Mucosa of descending colon (tissue), 3 donors: Measurements from ENCODE around the gene RELL2. TPM values are rescaled to one million over a fixed set of nuclear protein-coding genes. Genes with fewer than 3 reads are reported as not detected.

Experiments used
- ATAC-seq: fragments of 200-7000 bp; cut with Tn5 transposase; one replicate; pipeline ENCODE4 v1.9.1; 2020; ENCODE audit warnings: mild to moderate bottlenecking, moderate library complexity
- DNase-seq, 3 donors: peaks; one replicate each; pipeline ENCODE4 v3.0.0-alpha.2; 2020
- H3K36me3 ChIP-seq: fragments of 200-600 bp; one replicate; pipeline ENCODE4 v1.8.0; 2021; ENCODE audit warnings: low read depth, mild to moderate bottlenecking
- H3K4me1 ChIP-seq: fragments of 200-600 bp; one replicate; pipeline ENCODE4 v1.8.0; 2021; ENCODE audit warnings: low read depth, mild to moderate bottlenecking
- H3K4me3 ChIP-seq: fragments of 200-600 bp; one replicate; pipeline ENCODE4 v1.8.0; 2021; ENCODE audit warnings: mild to moderate bottlenecking
- H3K9me3 ChIP-seq: fragments of 200-600 bp; one replicate; pipeline ENCODE4 v1.8.0; 2021; ENCODE audit warnings: mild to moderate bottlenecking
- CTCF ChIP-seq: fragments of 200-600 bp; IDR thresholded peaks from one replicate; pipeline ENCODE4 v1.8.0; 2022; ENCODE audit warnings: antibody characterized with exemption, mild to moderate bottlenecking
- intact Hi-C, 2 donors: fragments of 100-400 bp; cut with DNase I in 1 of 2; cut with micrococcal nuclease in 1 of 2; formaldehyde crosslinking; loops; one replicate each; pipeline versions ENCODE4 v1.11.0 to v1.11.1; 2022; cut with DNase I, micrococcal nuclease
- total RNA-seq, 3 donors: library from RNA; stranded (reverse); fragmentation: NEBNext Ultra II Directional in 2 of 3; extraction: Animal tissue kit (Norgen Biotek cat#: 25700) in 2 of 3; gene quantifications; one replicate each; pipeline versions ENCODE4 v1.2.1 to v1.2.4, GENCODE V29; 2021 to 2023
- donor health status: DM: no; HTN: no; CAD: no; lungs with moderate emphysema.
- donor health status: DM: no; HTN: no; CAD: no.
- donor health status: DM: no; HTN: yes; CAD: no.

Gene RELL2
- total RNA-seq, 3 donors from 2014 or later, result 2.3 to 3.9 (median 3.3) TPM

- ATAC-seq (peak; percentile 99), DNase-seq (peak; percentile 94 to 96 (median 96))
- H3K36me3 ChIP-seq, result no peaks in the 10 kb centered on the region
- peaks cover 2% of the 10 kb centered on the region for H3K4me1 ChIP-seq
- intact Hi-C loops, result no loop called here
- TF ChIP-seq CTCF, result no peak
- H3K9me3 ChIP-seq, result no peaks in the 10 kb centered on the region
- peak within 1 kb of the TSS; percentile 20 for H3K4me3 ChIP-seq
Observed at GRCh38 chr5:141650851-141651727, 14.3 kb downstream of the RELL2 start, which contains the start of gene FCHSD1. TSS of gene FCHSD1 (minus strand) at chr5:141651418. CDS start at chr5:141651368, 50 bp downstream.

GRCh38 chr5:141651728-141652105 is 14.9 kb downstream of the RELL2 start:
- H3K4me3 ChIP-seq, result no peak overlapping the region
- no peaks in the 10 kb centered on the region for H3K9me3 ChIP-seq
- DNase-seq, result peak in 1 of 3 donors; percentile 17
- H3K4me1 ChIP-seq, result peaks cover 2% of the 10 kb centered on the region
- no peak for TF ChIP-seq CTCF
- intact Hi-C loops, result no loop called here
- no peaks in the 10 kb centered on the region for H3K36me3 ChIP-seq
- no peak for ATAC-seq

- no peak overlapping the region for H3K4me3 ChIP-seq
- no peak for TF ChIP-seq CTCF
- H3K36me3 ChIP-seq, result no peaks in the 10 kb centered on the region
- DNase-seq (no peak), ATAC-seq (no peak)
- H3K4me1 ChIP-seq, result peaks cover 2% of the 10 kb centered on the region
- H3K9me3 ChIP-seq, result no peaks in the 10 kb centered on the region
- intact Hi-C loops, result no loop called here
Observed at GRCh38 chr5:141654298-141654697, 17.5 kb downstream of the RELL2 start.

GRCh38 chr5:141655020-141655419 is 18.2 kb downstream of the RELL2 start:
- ATAC-seq, result no peak
- intact Hi-C loops, result no loop called here

GRCh38 chr5:141656396-141656795 is 19.6 kb downstream of the RELL2 start:
- no peak for DNase-seq
- H3K36me3 ChIP-seq, result no peaks in the 10 kb centered on the region
- H3K4me3 ChIP-seq, result no peak overlapping the region
- H3K9me3 ChIP-seq, result no peaks in the 10 kb centered on the region
- intact Hi-C loops, result no loop called here
- no peak for ATAC-seq
- no peaks in the 10 kb centered on the region for H3K4me1 ChIP-seq
- no peak for TF ChIP-seq CTCF

More at GRCh38 chr5:141655020-141655419, 18.2 kb downstream of the RELL2 start:
- no peak for TF ChIP-seq CTCF
- Histone ChIP-seq H3K4me3 (no peak overlapping the region), H3K4me1 (peaks cover 2% of the 10 kb centered on the region), H3K36me3 (no peaks in the 10 kb centered on the region), H3K9me3 (no peaks in the 10 kb centered on the region)
- DNase-seq, result no peak
